H1 (cell line): Measurements from ENCODE around the gene GSE1. TPM values are rescaled to one million over a fixed set of nuclear protein-coding genes. Genes with fewer than 3 reads are reported as not detected.

Experiments
- CTCF ChIA-PET: fragments of 300-600 bp; sonication (Branson Sonifier 250); formaldehyde crosslinking; loops from one replicate; lab custom pipeline; 2021; ENCODE audit not compliant: partially characterized antibody; lab: Charles Lee
- POLR2A ChIA-PET: fragments of 300-600 bp; sonication (Branson Sonifier 250); formaldehyde crosslinking; loops from one replicate; lab custom pipeline; 2021; ENCODE audit warnings: inconsistent platforms; ENCODE audit not compliant: partially characterized antibody; lab: Charles Lee
- DNase-seq, 2 experiments: peaks; one replicate each; pipeline versions ENCODE4 v3.0.0 to v3.0.0-alpha.2; 2010 to 2022; ENCODE audit warnings: low spot score in 2 of 2, low read depth in 1 of 2, mixed read lengths in 1 of 2
- FAIRE-seq: peaks from 2 replicates; lab custom pipeline; 2011; peaks lifted over from hg19 to GRCh38; lab: Jason Lieb, UNC
- H2AFZ ChIP-seq: 2 replicates; pipeline ENCODE4 v1.8.1; 2012; ENCODE audit warnings: low read length, inconsistent platforms
- H2AK5ac ChIP-seq: 2 replicates; pipeline ENCODE4 v1.6.1; 2013; ENCODE audit warnings: low read depth, low read length
- H2BK120ac ChIP-seq: replicated peaks from 2 replicates; pipeline ENCODE3; 2013; ENCODE audit warnings: low read depth, low read length, inconsistent platforms
- H2BK12ac ChIP-seq: 2 replicates; pipeline ENCODE4 v1.6.1; 2013; ENCODE audit warnings: low read depth, low read length
- H2BK15ac ChIP-seq: 2 replicates; pipeline ENCODE4 v1.6.1; 2013; ENCODE audit warnings: low read length
- H2BK20ac ChIP-seq: 2 replicates; pipeline ENCODE4 v1.6.1; 2013; ENCODE audit warnings: low read length
- H2BK5ac ChIP-seq: 2 replicates; pipeline ENCODE4 v1.6.1; 2013; ENCODE audit warnings: low read depth, low read length
- H3K14ac ChIP-seq: 2 replicates; pipeline ENCODE4 v1.6.1; 2013; ENCODE audit warnings: inconsistent platforms; ENCODE audit not compliant: insufficient read length
- H3K18ac ChIP-seq: 2 replicates; pipeline ENCODE4 v1.6.1; 2013; ENCODE audit warnings: low read length; ENCODE audit errors: extremely low read depth
- H3K23ac ChIP-seq: 2 replicates; pipeline ENCODE4 v1.6.1; 2013; ENCODE audit warnings: inconsistent platforms; ENCODE audit not compliant: insufficient read length
- H3K23me2 ChIP-seq: 2 replicates; pipeline ENCODE4 v1.6.1; 2013; ENCODE audit warnings: low read depth, low read length
- H3K27ac ChIP-seq: 2 replicates; pipeline ENCODE4 v1.6.1; 2011; ENCODE audit warnings: low read depth, low read length, inconsistent platforms
- H3K27me3 ChIP-seq, 4 experiments: replicated peaks in 1 of 4; 1 replicate in 1 of 4; 2 replicates in 3 of 4; pipeline versions ENCODE4 v1.6.1 to v1.8.1; 2011 to 2013; ENCODE audit warnings: low read length in 3 of 4, mild to moderate bottlenecking in 3 of 4, inconsistent platforms in 2 of 4, mixed read lengths in 2 of 4, moderate library complexity in 1 of 4; ENCODE audit not compliant: control insufficient read depth in 3 of 4, insufficient read depth in 3 of 4; ENCODE audit errors: extremely low read depth in 1 of 4
- H3K36me3 ChIP-seq, 4 experiments: 2 replicates each; pipeline versions ENCODE4 v1.6.1 to v1.8.1; 2011 to 2013; ENCODE audit warnings: mild to moderate bottlenecking in 4 of 4, low read length in 3 of 4, moderate library complexity in 2 of 4, control low read depth in 1 of 4, inconsistent platforms in 1 of 4; ENCODE audit not compliant: insufficient read depth in 4 of 4, control insufficient read depth in 2 of 4
- H3K4ac ChIP-seq: replicated peaks from 2 replicates; pipeline ENCODE3; 2013; ENCODE audit warnings: low read length, low read depth, mixed read lengths, inconsistent platforms; ENCODE audit not compliant: insufficient read length
- H3K4me1 ChIP-seq, 4 experiments: replicated peaks in 1 of 4; 1 replicate in 1 of 4; 2 replicates in 3 of 4; pipeline versions ENCODE4 v1.6.1 to v1.8.1; 2011 to 2013; ENCODE audit warnings: low read length in 3 of 4, inconsistent platforms in 2 of 4, mixed read lengths in 1 of 4; ENCODE audit not compliant: insufficient read depth in 4 of 4, control insufficient read depth in 3 of 4
- H3K4me2 ChIP-seq, 2 experiments: 2 replicates each; pipeline versions ENCODE4 v1.6.1 to v1.8.1; 2011 to 2013; ENCODE audit warnings: low read depth in 2 of 2, low read length in 2 of 2, control low read depth in 1 of 2, inconsistent platforms in 1 of 2, mild to moderate bottlenecking in 1 of 2; ENCODE audit not compliant: insufficient read depth in 1 of 2
- H3K4me3 ChIP-seq, 4 experiments: fragments of 200-600, 300-600 bp in 1 of 4; sonication (generic), shearing (Covaris generic), sonication (Bioruptor Twin) in 1 of 4; 2 replicates each; pipeline versions ENCODE4 v1.5.1 to v1.8.1; 2011 to 2016; ENCODE audit warnings: low read length in 4 of 4, low read depth in 3 of 4, control low read depth in 2 of 4, inconsistent platforms in 2 of 4, mild to moderate bottlenecking in 2 of 4, mixed read lengths in 1 of 4, moderate library complexity in 1 of 4; ENCODE audit not compliant: insufficient read depth in 2 of 4; ENCODE audit errors: extremely low read depth in 1 of 4
- H3K56ac ChIP-seq: replicated peaks from 2 replicates; pipeline ENCODE3; 2013; ENCODE audit warnings: low read depth, mild to moderate bottlenecking, mixed read lengths, low read length, inconsistent platforms; ENCODE audit not compliant: insufficient read length
- H3K79me1 ChIP-seq: 2 replicates; pipeline ENCODE4 v1.6.1; 2013; ENCODE audit warnings: low read depth, low read length, control low read depth
- H3K79me2 ChIP-seq, 2 experiments: 2 replicates each; pipeline versions ENCODE4 v1.6.1 to v1.8.1; 2012 to 2013; ENCODE audit warnings: low read length in 2 of 2, mild to moderate bottlenecking in 2 of 2, inconsistent platforms in 1 of 2; ENCODE audit not compliant: insufficient read depth in 2 of 2, control insufficient read depth in 1 of 2
- H3K9ac ChIP-seq, 4 experiments: replicated peaks in 1 of 4; 1 replicate in 1 of 4; 2 replicates in 3 of 4; pipeline versions ENCODE4 v1.6.1 to v1.8.1; 2011 to 2013; ENCODE audit warnings: low read depth in 3 of 4, low read length in 3 of 4, control low read depth in 2 of 4, mild to moderate bottlenecking in 2 of 4, moderate library complexity in 2 of 4, inconsistent platforms in 1 of 4; ENCODE audit errors: extremely low read depth in 1 of 4
- H3K9me3 ChIP-seq, 2 experiments: 2 replicates each; pipeline versions ENCODE4 v1.6.1 to v1.8.1; 2012 to 2013; ENCODE audit warnings: mild to moderate bottlenecking in 2 of 2, moderate library complexity in 2 of 2, control low read depth in 1 of 2, inconsistent platforms in 1 of 2, low read depth in 1 of 2, low read length in 1 of 2, mixed read lengths in 1 of 2; ENCODE audit not compliant: insufficient read depth in 2 of 2
- H4K20me1 ChIP-seq, 2 experiments: replicated peaks in 1 of 2; 2 replicates each; pipeline versions ENCODE3 to v1.8.1; 2011 to 2013; ENCODE audit warnings: inconsistent platforms in 2 of 2, low read length in 2 of 2, mild to moderate bottlenecking in 1 of 2; ENCODE audit not compliant: insufficient read depth in 2 of 2, control insufficient read depth in 1 of 2
- H4K5ac ChIP-seq: 2 replicates; pipeline ENCODE4 v1.6.1; 2013; ENCODE audit warnings: low read length, low read depth, mixed read lengths, inconsistent platforms; ENCODE audit not compliant: insufficient read length
- H4K8ac ChIP-seq: 2 replicates; pipeline ENCODE4 v1.8.0; 2013; ENCODE audit warnings: mild to moderate bottlenecking, moderate library complexity, low read length, inconsistent platforms; ENCODE audit not compliant: insufficient read depth; ENCODE audit errors: extremely low read depth
- H4K91ac ChIP-seq: replicated peaks from 2 replicates; pipeline ENCODE3; 2013; ENCODE audit warnings: low read length, mixed read lengths, inconsistent platforms; ENCODE audit not compliant: insufficient read length
- BACH1 ChIP-seq: IDR thresholded peaks from 2 replicates; pipeline ENCODE4 v1.6.1; 2012; ENCODE audit warnings: low read length, improper control_type of control experiment
- BCL11A ChIP-seq, 2 experiments: IDR thresholded peaks; one replicate each; pipeline ENCODE4 v1.6.1; 2011; ENCODE audit warnings: low read depth in 2 of 2, low read length in 2 of 2, mild to moderate bottlenecking in 2 of 2
- BRCA1 ChIP-seq: IDR thresholded peaks from 2 replicates; pipeline ENCODE4 v1.6.1; 2012; ENCODE audit warnings: low read depth, low read length, improper control_type of control experiment
- FOSL1 ChIP-seq: IDR thresholded peaks from 2 replicates; pipeline ENCODE4 v1.6.1; 2011; ENCODE audit warnings: mild to moderate bottlenecking, low read depth, low read length, moderate library complexity; ENCODE audit not compliant: insufficient read depth
- GTF2F1 ChIP-seq: IDR thresholded peaks from 2 replicates; pipeline ENCODE4 v1.6.1; 2012; ENCODE audit warnings: low read depth, low read length, improper control_type of control experiment, borderline replicate concordance
- JUN ChIP-seq: IDR thresholded peaks from 2 replicates; pipeline ENCODE4 v1.6.1; 2011; ENCODE audit warnings: low read depth, mild to moderate bottlenecking, improper control_type of control experiment, low read length
- JUND ChIP-seq: IDR thresholded peaks from 2 replicates; pipeline ENCODE4 v1.6.1; 2011; ENCODE audit warnings: mild to moderate bottlenecking, improper control_type of control experiment, low read length
- POLR2AphosphoS5 ChIP-seq: IDR thresholded peaks from 2 replicates; pipeline ENCODE4 v1.6.1; 2011; ENCODE audit warnings: low read depth, low read length
- YY1 ChIP-seq: IDR thresholded peaks from 2 replicates; pipeline ENCODE4 v1.6.1; 2011; ENCODE audit warnings: low read depth, mild to moderate bottlenecking, low read length
- WGBS, 2 experiments: shearing (Covaris generic) in 1 of 2; methylation state at CpG; one replicate each; pipeline versions ENCODE4 v1.1.6 to v1.1.7; 2013 to 2015; ENCODE audit warnings: low lambda C conversion rate in 2 of 2, mixed read lengths in 2 of 2, inconsistent platforms in 1 of 2, low coverage in 1 of 2, missing lambda C conversion rate in 1 of 2; ENCODE audit not compliant: insufficient replicate concordance in 2 of 2, insufficient coverage in 1 of 2, insufficient read length in 1 of 2; ENCODE audit errors: extremely low coverage in 1 of 2, missing lambda C conversion rate in 1 of 2; 5-methylcytosine and 5-hydroxymethylcytosine counted together
- polyA plus RNA-seq, 7 experiments: library from polyadenylated mRNA; depleted of rRNA in 3 of 7; stranded (reverse) in 5 of 7; unstranded in 2 of 7; fragments of >200 nt in 5 of 7; fragments of 200-250 nt in 2 of 7; gene quantifications; 1 replicate in 5 of 7; 2 replicates in 1 of 7; 4 replicates in 1 of 7; pipeline versions ENCODE4 v1.2.1 to v1.2.3, GENCODE V29; 2011 to 2013; ENCODE audit warnings: missing spikeins in 2 of 7, mixed read lengths in 2 of 7
- total RNA-seq: library from RNA; stranded (reverse); fragmentation: NEBNext Ultra II Directional; extraction: Animal tissue kit (Norgen Biotek cat#: 25700); gene quantifications from 2 replicates; pipeline ENCODE4 v1.2.1, GENCODE V29; 2021
- TF ChIP-seq, protein P1 (sequence below): IDR thresholded peaks from 2 replicates; pipeline ENCODE4 v1.6.1; 2011; ENCODE audit warnings: low read length, improper control_type of control experiment

The GSE1 gene
- total and polyA plus RNA-seq, 2 of the 8 experiments (the other 6 are each of a cell fraction or from before 2014, with no cell fraction given): 26.0 to 65.6 TPM

DNA sequence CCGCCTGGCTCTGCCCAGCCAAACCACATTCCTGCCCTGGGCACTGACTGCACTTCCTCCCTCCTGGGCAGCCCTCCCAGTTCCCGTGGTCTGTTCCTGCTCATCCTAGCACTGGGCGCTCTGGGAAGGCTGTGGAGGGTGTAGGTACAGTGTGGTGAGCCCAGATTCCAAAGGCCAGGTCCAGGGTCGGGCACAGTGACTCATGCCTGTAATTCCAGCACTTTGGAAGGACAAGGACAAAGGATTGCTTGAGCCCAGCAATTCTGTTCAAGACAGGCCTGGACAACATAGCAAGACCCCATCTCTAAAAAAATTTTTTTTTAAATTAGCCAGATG is 107.1 kb downstream of the GSE1 start:
- H4K5ac ChIP-seq: no peak overlapping the region
- no peak overlapping the region for H2AK5ac ChIP-seq
- H4K8ac ChIP-seq: no peak overlapping the region
- no peak overlapping the region for H2BK15ac ChIP-seq
- H3K56ac ChIP-seq: no peak overlapping the region
- no peaks in the 10 kb centered on the region for H3K79me1 ChIP-seq
- CTCF ChIA-PET: interaction anchor here (1.0 to 20.7 kb wide), 9 partner anchors 9 to 467 kb away, joined by 3 to 620 read pairs (median 15); partner anchors contain the start of gene GINS2
- H3K79me2 ChIP-seq: no peaks in the 10 kb centered on the region
- H4K20me1 ChIP-seq: peaks cover 0 to 3% of the 10 kb centered on the region in 2 experiments
- peaks cover 0 to 7% (median 5%) of the 10 kb centered on the region in 4 experiments; a peak in 6 of 7 replicates for H3K4me1 ChIP-seq
- no peak overlapping the region for H3K4me2 ChIP-seq
- peaks cover 8% of the 10 kb centered on the region; the same call in 1 of the 2 replicates for H3K23me2 ChIP-seq
- no peak overlapping the region for H2BK20ac ChIP-seq
- H3K4ac ChIP-seq: no peak overlapping the region
- H3K9me3 ChIP-seq: no peaks in the 10 kb centered on the region
- H4K91ac ChIP-seq: no peak overlapping the region
- H3K9ac ChIP-seq: no peak overlapping the region
- no peak overlapping the region for H3K23ac ChIP-seq
- no peak overlapping the region for H3K27ac ChIP-seq
- POLR2A ChIA-PET: no interaction called here
- no peak overlapping the region for H2AFZ ChIP-seq
- H3K36me3 ChIP-seq: no peaks in the 10 kb centered on the region
- no peak overlapping the region for H2BK5ac ChIP-seq
- peaks cover 0 to 4% (median 1%) of the 10 kb centered on the region in 4 experiments; a peak in 3 of 7 replicates for H3K27me3 ChIP-seq
- FAIRE-seq (no peak), DNase-seq (no peak)
- no peak overlapping the region for H2BK12ac ChIP-seq
- no peak overlapping the region for H3K4me3 ChIP-seq
- H2BK120ac ChIP-seq: no peak overlapping the region
- TF ChIP-seq JUN (no peak), BCL11A (IDR thresholded peaks at IDR 0.05; ENCODE audit: low read depth in 2 of 2, low read length in 2 of 2) (no peak), POLR2AphosphoS5 (no peak), FOSL1 (no peak), YY1 (no peak), BACH1 (no peak), JUND (no peak), BRCA1 (no peak), GTF2F1 (no peak)
- TF ChIP-seq, protein P1, sequence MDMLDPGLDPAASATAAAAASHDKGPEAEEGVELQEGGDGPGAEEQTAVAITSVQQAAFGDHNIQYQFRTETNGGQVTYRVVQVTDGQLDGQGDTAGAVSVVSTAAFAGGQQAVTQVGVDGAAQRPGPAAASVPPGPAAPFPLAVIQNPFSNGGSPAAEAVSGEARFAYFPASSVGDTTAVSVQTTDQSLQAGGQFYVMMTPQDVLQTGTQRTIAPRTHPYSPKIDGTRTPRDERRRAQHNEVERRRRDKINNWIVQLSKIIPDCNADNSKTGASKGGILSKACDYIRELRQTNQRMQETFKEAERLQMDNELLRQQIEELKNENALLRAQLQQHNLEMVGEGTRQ: no peak
- H3K14ac ChIP-seq: no peak overlapping the region
- H3K18ac ChIP-seq: no peak overlapping the region
- 83% methylated on average over 4 of the region's 4 CpGs; no CpG with 5 or more reads in 1 of the 2 experiments for WGBS, 2 experiments
